Activated CD4-positive, alpha-beta T cell treated with anti-CD3 and anti-CD28 coated beads, Interleukin-2, amount 50 U/mL, for 4 hours (primary cell): ENCODE results near the gene PPP1R12B.
"Not testable (repeated sequence)": the region's sequence is repeated elsewhere in the genome, so short reads cannot be mapped to it uniquely, and the experiment has no call there.

ENCODE experiments used
- DNase-seq, 2 experiments: peaks; one replicate each; pipeline ENCODE4 v3.0.0-alpha.2; 2020

PPP1R12B gene

DNA sequence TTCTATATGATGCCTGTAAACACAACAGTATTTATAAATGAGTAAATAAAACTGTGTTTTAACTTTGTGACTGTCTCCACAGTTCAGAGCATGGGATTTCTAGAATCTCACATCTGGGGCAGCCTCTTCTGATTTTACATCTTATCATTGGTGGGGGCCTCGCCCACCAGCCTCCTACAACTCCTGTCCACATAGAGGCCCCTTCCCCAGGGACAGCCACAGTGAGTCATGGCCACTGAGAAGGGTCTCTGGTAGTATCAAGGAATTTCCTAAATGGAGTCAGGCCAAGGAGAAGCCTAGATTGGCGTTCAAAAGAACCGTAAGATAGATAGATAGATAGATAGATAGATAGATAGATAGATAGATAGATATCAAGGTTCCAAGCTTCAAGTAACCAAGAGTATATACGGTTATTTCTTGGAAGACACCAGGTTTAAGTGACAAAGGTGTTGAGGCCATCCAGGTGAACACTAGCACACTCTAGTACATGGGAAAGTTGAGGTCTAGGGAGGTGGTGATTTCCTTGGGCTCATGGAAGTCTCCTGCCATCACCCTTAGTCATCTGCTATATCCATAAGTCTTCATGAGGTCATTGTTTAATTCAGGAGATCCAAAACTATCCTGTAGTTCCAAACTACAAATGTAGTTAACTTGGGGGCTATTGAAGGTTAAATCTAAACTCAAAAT is 240.1 kb downstream of the PPP1R12B start:
- DNase-seq, result no peak

DNA sequence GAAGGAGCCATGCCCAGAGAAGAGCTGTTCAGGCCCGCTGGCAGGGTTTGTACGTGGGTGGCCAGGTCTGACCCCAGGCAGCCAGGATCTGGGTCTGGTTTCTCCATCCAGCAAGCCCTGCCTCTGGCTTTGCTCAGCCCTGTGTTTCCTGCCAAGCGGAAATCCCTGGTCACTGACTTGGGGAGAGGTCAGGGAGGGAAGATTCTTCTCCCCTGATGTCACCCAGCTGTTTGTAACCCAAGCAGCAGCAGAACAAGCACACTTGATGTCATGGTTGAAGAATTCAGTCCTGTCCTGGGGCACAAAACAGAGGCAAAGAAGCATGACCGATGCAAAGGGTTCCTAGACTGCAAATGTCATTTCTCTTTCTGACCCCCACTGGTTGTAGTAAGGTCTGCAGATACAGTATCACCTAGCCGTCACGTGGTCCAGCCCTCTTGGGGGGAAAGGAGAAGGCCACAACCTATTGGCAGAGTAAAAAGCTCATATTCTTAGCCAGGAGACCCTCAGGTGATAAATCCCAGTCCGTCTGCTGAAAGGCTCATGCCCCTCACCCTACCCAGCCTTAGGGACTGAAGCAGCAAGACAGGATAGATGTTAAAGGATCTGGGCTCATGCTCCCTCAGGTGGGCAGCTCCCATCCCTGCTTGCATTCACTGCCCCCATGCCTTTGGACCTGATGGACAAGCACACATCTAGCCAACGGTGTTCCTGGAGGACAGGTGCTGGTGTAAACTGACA is 240.9 kb downstream of the PPP1R12B start:
- DNase-seq, result no peak

DNA sequence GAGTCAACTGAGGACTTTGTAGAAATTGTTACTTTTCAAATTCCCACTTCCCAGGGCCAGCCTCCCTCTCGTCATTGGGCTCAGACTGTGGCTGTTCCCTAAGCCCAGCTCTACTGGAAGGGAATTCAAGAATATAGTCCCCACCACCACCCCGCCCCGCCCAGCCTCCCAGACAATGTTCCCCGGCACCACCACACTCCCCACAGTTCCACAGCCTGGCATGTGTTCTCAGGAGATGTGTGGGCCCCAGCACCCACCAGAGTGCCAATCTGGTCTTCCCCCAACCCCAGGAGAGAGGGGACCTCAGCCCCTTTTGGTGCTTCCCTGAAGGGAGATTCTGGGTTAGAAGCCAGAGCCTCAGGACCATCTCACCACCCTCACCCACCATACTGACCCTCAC is 241.6 kb downstream of the PPP1R12B start:
- no peak for DNase-seq

DNA sequence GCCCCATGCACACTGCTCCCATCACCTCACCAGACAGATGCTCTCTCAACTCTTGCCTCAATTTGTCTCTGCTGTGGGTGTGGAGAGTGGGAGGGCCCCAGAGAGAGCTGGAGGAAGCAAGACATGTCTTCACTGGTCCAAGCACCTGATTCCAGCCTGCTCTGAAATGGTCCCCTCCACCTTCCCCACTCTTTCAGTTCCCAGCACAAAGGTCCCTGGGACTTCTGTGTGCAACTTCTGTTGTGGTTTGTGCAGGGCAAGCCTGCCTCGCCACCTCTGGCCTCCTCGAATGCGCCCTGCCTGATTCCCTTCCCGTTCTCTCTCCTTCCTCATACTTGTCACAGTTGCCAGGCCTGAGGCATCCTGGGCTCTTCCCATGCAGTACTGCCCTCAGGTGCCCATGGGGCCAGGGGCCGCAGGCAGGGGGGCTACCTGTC is 242.5 kb downstream of the PPP1R12B start:
- no peak for DNase-seq

DNA sequence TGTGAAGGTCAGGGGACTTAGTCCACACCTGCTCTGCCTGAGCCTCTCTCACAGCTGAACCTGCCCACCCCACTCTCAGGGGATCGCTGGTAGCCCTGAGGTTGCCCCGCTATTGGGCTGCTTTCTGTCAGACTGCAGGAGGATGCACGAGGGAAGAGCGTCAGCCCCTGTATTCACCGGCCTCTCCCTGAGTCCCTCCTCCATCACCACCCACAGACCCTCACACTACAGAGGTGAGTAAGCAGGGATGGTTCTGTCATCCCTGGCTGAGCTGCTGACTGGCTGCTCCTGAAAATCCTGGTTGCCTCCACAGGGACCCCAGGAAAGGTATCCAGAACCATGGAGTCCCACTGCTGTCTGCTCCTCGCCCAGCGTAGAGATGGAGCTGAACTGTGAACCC is 243.0 kb downstream of the PPP1R12B start:
- no peak for DNase-seq

DNA sequence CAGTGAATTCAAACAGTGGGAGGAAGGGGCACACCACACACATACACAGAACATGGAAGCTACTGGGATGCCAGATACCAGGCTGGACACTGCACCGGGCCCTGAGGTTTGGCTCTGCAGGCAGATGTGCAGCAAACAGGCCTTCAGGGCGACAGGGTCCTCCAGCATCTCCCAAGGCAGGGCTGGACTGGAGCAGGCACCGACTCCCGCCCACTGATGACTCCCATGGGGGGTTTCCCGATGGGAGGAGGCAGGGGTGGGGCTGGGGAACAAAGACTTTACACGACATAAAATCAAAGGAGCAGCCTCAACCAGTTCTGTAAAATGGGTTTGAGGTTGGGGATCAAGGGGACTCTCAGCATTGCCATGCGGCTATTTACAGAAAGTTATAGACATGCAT is 243.6 kb downstream of the PPP1R12B start:
- DNase-seq, result no peak

DNA sequence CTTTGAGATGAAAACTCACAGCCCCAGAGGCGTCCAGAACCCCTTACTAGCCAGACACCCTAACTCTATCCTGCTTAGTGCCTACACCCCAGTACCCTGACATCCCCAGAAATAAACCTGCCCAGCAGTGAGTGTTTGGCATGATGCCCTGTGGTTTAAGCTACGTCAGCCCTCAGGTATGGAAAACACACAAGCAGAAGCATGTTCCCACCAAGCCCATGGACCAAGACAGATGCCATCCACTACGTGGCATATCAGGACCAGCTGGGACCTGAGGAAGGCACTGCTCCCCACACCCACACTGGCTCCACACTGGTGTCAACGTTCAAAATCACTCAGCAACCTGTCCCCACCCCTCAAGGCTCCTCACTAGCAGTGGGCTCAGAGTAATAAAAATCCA is 245.3 kb downstream of the PPP1R12B start:
- no peak for DNase-seq

DNA sequence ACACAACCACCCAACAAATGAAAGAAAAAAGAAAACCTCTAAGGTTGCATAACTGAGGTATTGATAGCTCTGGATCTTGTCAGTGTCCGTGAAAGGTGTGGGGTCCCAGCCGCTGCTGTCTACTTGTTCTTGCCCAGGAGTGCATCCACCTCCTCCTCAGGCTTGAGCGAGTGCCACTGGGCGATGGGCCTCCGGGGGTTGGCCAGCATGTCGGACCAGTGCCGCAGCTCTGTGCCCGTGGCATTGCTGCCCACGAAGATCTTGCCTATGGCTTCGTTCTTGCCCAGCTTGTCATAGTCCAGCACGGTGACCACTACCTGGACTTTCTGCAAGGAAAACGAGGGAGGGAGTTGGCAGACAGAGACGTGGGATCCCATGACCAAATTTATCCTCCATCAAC is 248.1 kb downstream of the PPP1R12B start:
- no peak for DNase-seq

DNA sequence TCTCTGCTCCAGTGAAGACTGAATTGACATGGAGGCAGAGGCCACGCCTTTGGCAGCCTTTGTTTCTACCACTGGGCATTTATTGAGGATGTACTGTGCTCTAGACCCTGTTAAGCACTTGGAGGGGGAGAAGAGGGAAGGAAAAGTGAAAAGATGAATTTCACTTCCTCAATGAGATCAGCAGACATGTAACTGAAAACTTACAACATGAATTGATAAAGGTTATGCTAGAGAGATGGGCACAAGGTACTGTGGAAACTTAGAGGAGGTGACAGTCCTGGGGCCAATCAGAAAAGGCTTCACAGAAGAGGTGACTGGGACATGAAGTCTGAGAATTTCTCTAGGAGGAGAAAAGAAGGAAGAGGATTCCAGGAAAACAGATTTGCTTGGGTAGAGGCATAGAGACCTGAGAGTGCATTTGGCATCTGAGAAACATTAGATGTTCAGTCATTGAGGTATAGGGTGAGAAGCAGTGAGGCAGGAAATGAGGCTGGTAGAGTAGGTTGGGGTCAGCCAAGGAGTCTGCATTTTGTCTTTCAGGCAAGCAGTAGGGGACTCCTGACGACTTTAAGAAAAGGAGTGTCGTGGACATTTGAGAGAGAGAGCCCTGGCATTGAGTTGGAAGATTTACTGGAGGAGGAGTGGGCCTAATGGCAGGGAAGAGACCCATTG is 248.7 kb downstream of the PPP1R12B start:
- no peak for DNase-seq

DNA sequence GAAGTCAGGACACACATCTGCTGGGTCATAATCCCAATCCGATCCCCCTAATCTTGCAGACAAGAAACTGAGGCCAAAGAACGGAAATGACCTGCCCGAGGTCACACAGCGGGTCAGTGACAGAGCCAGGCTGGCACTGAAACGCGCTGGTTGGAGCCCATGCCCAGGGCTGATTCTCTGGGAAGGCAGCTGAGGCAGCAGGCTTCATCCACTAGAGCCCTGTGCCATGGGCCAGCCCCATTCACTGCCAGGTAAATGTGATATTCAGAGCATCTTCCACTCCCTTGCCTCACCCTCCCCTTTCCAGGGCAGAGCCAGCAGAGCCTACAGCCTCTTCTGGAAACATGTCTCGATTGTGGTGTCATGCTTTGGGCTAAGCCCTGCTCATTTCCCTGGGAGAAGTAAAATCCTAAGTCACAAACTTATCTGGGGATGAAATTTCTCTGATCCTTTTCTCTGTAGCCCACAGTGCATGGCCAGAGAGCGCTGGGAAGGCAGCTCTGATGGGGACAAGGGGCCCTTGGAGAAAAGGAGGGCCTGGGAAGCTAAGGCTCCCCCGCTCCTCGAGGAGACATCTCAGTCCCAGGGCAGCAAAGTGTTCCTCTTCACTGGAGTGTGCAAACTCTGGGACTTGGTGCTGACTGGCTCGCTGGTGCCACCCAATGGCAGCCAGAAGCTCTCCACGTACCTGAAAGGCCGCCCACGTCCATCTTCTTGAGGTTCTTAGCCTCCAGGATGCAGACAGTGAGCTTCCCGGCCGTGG is 251.4 kb downstream of the PPP1R12B start:
- DNase-seq, result no peak

DNA sequence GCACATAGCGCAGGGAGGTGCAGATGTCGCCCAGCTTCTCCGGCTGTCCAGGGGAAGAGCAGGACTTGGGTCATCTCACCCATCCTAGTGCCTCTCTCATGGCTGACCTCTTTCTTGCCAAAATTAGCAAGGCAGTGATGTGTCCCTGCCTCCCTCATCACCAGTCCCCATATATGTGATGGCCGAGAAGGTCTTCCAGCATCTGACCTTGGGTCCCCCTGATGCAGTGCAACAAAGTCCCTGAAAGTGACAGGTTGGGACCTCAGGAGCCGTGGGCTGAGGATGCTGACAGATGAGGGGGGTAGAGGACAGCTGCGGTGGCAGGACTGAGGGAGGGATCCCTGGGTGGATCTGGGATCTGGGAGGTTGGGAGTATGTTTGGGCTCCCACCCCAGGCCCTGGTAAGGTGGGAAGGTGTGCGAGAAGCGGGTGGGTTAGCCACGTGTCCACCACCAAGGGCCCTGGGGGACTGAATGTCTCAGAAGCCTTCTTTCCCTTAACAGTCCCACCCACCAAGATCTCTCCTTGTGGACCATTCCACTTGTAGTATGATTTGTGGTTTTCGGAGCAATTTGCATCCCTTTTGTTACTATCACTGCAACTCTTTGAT is 252.0 kb downstream of the PPP1R12B start:
- DNase-seq, result no peak

DNA sequence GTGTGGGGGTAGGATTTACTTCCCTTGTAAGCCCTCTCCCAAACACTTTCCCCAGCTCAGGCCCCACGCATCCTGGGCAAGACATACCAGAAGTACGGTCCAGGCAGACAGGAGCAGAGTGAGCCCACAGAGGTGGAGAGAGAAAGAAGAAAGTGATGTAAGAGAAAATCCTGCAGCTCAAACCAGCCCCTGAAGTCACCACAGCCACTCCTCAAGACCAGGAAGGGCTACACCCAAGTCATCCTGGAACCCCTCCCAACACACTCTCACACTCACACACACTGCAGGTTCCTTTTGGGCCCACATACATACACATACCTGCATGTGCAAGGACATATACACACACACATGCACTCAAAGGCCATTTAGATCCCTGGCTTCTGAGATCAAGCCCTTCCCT is 254.9 kb downstream of the PPP1R12B start:
- no peak for DNase-seq

DNA sequence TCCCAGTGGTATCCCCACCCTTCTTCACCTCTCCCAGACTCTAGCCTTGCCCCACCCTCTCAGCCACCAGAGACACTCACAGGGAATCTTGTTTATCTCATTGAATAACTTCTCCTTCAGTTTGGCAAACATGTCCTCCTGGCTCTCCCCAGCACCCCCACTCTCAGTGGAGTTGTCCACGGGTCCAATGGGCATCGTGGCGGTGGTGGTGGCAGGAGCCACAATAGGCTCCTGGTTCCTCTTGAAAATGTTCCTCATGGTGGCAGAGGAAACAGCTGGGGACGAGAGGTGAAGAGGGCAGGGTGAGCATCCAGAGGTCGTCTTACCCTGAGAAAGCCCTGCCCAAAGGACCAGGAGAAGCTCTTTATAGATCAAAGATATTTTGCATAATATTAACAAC is 257.0 kb downstream of the PPP1R12B start:
- DNase-seq, result no peak

DNA sequence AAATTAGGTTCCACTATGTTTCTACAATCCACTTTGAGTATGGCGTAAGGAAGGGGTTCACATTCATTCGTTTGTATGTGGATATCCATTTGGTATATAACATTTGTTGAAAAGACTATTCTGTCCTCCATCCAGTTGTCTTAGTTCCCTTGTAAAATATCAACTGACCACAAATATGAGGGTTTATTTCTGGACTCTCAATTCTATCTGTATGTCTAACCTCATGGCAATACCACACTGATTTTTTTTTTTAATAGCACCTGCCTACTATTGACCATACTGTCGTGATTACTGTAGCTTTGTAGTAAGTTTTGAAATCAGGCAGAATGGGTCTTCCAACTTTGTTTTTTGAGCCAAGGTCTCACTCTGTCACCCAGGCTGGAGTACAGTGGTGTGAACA is 263.5 kb downstream of the PPP1R12B start:
- DNase-seq, result not testable (repeated sequence)

DNA sequence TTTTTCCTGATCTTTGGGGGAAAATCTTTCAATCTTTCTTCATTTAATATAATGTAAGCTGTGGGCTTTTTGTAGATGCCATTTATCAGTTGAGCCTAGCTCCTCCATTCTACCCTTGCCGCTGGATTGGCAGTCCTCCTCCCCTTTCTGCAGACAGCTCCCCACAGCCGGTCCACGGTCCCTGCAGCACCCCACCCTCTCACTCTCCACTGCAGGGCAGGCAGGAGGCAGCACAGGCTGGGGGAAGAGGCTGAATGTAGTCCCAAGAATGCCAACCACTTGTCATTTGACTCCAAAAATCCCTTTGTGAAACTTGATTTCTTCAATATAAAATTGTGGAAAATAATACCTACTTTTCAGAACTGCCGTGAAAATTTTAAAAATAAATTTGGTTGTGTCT is 265.1 kb downstream of the PPP1R12B start:
- DNase-seq, result no peak

DNA sequence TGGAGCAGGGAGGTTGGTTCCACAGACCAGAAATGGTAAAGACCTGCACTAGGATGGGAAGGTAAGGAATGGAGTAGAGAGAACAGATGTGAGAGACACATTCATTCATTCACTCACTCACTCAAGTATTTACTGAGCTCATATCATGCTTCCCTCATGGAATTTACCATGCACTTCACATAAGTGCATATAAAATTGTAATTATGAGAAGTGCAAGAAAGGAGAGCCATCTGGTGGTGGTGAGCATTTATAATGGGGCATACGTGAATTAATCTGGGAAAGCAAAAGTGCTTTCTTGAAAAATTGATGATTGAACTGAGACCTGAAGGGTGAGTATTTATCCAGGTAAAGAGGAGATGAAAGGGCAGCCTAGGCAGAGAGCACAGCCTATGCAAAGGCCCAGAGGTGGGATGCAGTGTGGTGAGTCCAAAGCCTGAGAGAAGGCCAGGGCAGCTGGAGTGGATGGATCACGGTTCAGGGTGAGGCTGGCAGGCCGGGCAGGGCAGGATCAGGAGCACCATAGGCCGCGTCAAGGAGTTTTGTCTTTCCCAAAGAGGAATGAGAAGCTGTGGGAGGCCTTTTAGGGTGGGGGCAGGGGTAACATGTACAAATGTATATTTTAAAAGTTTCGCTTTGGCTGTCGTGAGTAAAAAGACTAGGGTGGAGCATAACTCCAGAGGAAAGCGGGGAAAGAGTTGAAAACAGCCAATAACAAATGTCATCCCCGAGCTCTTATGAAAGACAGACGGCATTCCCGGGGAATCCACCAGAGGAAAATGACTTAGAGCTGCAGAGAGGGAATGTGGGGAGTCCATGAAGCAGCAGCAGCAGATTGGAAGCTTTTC is 266.1 kb downstream of the PPP1R12B start:
- not testable (repeated sequence) for DNase-seq

DNA sequence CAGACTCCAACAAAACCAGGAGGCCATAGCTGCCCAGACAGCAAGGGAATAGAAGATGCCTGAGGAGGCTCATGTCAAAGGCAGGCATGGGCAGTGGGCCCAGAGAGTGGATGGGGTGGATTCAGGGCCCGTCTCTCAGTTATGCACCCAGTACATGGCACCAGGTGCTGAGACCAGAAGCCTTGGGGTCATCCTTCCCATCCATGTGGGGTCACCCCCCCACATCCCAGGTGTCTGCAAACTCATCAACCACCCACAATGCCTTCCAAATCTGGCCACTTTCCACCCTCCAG is 266.7 kb downstream of the PPP1R12B start:
- DNase-seq, result not testable (repeated sequence)

DNA sequence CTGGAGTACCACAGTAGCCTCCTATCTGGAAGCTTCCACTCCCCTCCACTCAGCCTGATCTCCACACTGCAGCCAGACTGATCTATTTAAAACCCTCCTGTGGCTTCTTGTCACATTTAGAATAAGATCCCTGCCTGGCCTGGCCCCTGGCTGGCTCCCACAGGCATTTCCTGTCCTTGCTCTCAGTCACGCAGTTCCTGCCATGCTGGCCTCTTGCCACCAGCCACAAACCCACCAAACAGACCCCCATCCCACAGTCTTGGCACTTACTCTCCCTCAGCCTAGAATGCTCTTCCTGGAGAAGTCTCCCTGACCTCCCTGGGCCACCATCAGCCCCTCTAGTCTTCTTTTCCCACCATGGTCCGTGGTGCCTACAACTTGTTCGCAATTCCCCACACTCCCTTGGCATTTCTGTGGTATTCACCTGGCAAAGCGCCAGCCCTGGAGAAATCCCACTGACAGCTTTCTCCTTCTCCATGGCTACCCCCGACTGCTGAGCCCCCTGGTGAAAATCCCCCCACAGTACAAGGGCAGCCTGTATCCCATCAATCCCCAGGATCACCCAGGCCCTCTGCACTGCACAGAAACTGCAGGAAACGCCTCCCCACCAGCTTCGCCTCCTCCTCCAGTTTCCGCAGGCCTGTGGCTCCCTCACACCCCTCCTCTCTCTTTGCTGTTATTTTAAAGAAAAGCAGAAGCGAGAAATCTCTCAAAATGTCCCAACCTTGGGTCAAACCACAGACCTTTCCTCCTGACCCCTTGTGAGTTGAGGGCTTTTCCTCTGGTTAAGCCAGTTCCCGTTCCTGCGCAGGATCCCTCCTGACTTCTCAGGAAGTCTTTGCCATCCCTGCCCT is 267.2 kb downstream of the PPP1R12B start:
- DNase-seq, result no peak

DNA sequence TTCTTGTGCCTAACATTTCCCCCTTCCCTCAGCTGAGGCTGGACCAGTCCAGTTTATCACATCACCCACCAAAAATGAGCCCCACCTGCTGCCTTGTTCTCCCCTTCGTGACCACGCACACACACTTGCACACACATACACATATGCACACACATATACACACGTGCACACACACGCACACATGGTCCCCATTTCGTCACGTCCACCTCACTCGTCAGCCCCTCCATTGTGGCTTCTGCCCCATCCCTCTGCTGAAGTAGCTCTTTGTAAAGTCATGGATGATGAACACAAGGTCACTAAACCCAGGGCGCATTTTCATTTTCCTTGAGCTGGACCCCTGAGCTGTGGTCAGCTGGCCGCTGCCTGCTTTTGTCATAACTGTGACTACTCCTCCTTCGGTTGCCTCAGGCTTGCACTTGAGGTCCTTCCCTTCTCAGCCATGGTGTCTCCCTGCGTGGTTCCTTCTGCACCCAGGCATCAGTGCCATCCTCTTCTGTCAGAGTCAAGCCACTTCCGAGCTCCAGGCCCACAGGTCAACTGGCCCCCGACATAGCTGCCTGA is 267.9 kb downstream of the PPP1R12B start:
- DNase-seq, result no peak

DNA sequence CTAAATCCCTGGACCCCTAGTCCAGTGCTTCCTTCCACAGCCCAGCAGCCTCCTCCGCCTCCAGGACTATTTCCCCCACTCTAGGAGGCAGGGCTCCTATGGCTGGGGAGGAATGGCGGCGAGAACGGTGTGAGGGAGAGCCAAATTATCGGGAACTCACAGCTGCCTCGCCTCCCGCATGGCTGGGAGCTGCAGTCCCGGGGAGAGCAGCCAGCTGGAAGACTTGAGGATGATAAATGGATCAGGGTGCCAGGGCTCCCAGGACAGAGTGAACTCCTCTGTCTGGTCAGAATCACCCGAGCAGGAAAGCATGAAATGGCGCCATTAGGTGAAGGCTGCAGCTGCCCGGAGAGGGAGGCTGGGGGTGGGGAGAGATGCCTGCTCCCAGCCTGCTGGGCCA is 270.5 kb downstream of the PPP1R12B start:
- not testable (repeated sequence) for DNase-seq

DNA sequence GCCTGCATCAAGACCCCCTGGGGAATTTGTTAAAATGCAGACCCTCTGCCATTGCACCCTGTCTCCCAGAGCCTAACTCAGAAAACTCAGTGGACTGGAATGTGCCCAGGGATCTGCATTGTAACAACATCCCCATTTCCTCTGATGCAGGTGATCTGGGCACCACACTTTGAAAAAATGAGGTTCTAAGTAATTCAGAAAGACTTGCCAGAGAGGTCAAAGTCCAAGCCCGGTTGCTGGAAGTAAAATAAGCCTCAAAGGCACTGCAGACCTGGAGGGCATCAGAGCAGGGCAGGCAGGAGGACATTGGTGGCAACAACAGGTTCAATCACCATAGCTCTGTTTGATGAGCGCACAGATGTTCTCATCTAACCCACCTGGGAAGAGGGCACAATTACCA is 271.0 kb downstream of the PPP1R12B start:
- no peak for DNase-seq
